Chondrocyte (in vitro differentiated cells): ENCODE measurements around the gene SMIM20. TPM values are rescaled to one million over a fixed set of nuclear protein-coding genes. Genes with fewer than 3 reads are reported as not detected.

Experiments
- DNase-seq: peaks from one replicate; pipeline ENCODE4 v3.0.0; 2021; ENCODE audit warnings: mixed read lengths, low spot score
- H3K27ac Mint-ChIP-seq: one replicate; pipeline ENCODE4 v1.8.0; 2021; ENCODE audit warnings: mild to moderate bottlenecking, moderate library complexity, mixed read lengths; ENCODE audit not compliant: unreplicated experiment
- H3K27me3 Mint-ChIP-seq: 2 replicates; pipeline ENCODE4 v1.8.0; 2021; ENCODE audit warnings: low read depth, mixed read lengths
- H3K36me3 Mint-ChIP-seq: 2 replicates; pipeline ENCODE4 v1.8.0; 2021; ENCODE audit warnings: low read depth, mixed read lengths
- H3K4me1 Mint-ChIP-seq: 2 replicates; pipeline ENCODE4 v1.8.0; 2021; ENCODE audit warnings: low read depth, mild to moderate bottlenecking, mixed read lengths
- H3K4me3 Mint-ChIP-seq: one replicate; pipeline ENCODE4 v1.8.0; 2021; ENCODE audit warnings: mild to moderate bottlenecking, moderate library complexity, mixed read lengths; ENCODE audit not compliant: unreplicated experiment
- H3K9me3 Mint-ChIP-seq: 2 replicates; pipeline ENCODE4 v1.8.0; 2021; ENCODE audit warnings: low read depth, mixed read lengths
- total RNA-seq: library from RNA; stranded (reverse); gene quantifications from 3 replicates; pipeline ENCODE4 v1.2.1, GENCODE V29; 2021
- TF ChIP-seq, protein P1 (sequence below): fragments of 200-600 bp; sonication (generic); IDR thresholded peaks from 2 replicates; pipeline ENCODE4 v1.5.0; 2021; ENCODE audit warnings: antibody characterized with exemption, mild to moderate bottlenecking, moderate library complexity

SMIM20 gene
- total RNA-seq, 1 donor from 2014 or later, result 19.7 TPM

DNA sequence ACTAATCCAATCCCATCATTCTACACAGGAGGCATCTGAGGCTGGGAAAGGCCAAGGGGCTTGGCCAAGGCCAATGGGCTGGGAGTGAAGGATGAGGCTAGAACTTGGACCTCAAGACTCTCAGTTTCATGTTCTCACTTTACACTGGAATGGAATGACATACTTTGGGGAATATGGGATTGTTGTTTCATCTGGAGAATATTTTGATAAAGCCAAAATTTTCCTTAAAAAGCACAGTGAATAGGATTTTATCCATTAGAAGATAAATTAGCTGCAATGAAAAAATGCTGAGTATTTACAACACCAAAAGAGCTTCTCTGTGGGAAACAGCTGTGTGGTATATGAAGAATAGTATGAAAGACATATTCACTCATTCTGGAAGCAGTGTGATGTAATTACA, 29.3 kb downstream of the SMIM20 start:
- H3K27me3 Mint-ChIP-seq, result no peaks in the 10 kb centered on the region
- no peaks in the 10 kb centered on the region for H3K9me3 Mint-ChIP-seq
- no peak overlapping the region for H3K4me3 Mint-ChIP-seq
- peaks cover 6% of the 10 kb centered on the region for H3K4me1 Mint-ChIP-seq
- DNase-seq, result no peak
- TF ChIP-seq, protein P1, sequence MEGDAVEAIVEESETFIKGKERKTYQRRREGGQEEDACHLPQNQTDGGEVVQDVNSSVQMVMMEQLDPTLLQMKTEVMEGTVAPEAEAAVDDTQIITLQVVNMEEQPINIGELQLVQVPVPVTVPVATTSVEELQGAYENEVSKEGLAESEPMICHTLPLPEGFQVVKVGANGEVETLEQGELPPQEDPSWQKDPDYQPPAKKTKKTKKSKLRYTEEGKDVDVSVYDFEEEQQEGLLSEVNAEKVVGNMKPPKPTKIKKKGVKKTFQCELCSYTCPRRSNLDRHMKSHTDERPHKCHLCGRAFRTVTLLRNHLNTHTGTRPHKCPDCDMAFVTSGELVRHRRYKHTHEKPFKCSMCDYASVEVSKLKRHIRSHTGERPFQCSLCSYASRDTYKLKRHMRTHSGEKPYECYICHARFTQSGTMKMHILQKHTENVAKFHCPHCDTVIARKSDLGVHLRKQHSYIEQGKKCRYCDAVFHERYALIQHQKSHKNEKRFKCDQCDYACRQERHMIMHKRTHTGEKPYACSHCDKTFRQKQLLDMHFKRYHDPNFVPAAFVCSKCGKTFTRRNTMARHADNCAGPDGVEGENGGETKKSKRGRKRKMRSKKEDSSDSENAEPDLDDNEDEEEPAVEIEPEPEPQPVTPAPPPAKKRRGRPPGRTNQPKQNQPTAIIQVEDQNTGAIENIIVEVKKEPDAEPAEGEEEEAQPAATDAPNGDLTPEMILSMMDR, result no peak
- no peak overlapping the region for H3K27ac Mint-ChIP-seq
- H3K36me3 Mint-ChIP-seq, result no peaks in the 10 kb centered on the region

- DNase-seq, result no peak
- Mint-ChIP-seq H3K4me3 (no peak overlapping the region), H3K9me3 (no peaks in the 10 kb centered on the region), H3K27me3 (no peaks in the 10 kb centered on the region), H3K27ac (no peak overlapping the region), H3K36me3 (no peaks in the 10 kb centered on the region), H3K4me1 (peaks cover 6% of the 10 kb centered on the region)
- TF ChIP-seq, protein P1, result no peak
Measured at GRCh38 chr4:25943805-25944204, 29.8 kb downstream of the SMIM20 start.

- H3K27ac Mint-ChIP-seq, result no peak overlapping the region
- no peak for DNase-seq
- H3K9me3 Mint-ChIP-seq, result no peaks in the 10 kb centered on the region
- peaks cover 8% of the 10 kb centered on the region for H3K27me3 Mint-ChIP-seq
- TF ChIP-seq, protein P1, result no peak
- no peaks in the 10 kb centered on the region for H3K36me3 Mint-ChIP-seq
- peaks cover 8% of the 10 kb centered on the region for H3K4me1 Mint-ChIP-seq
- no peak overlapping the region for H3K4me3 Mint-ChIP-seq
Measured at GRCh38 chr4:25948051-25948450, 34.0 kb downstream of the SMIM20 start.

GRCh38 chr4:25949173-25949748, 35.2 kb downstream of the SMIM20 start:
- H3K27ac Mint-ChIP-seq, result no peak overlapping the region
- TF ChIP-seq, protein P1, result no peak
- no peaks in the 10 kb centered on the region for H3K36me3 Mint-ChIP-seq
- no peak for DNase-seq
- no peak overlapping the region for H3K4me3 Mint-ChIP-seq
- peaks cover 11% of the 10 kb centered on the region for H3K4me1 Mint-ChIP-seq
- H3K27me3 Mint-ChIP-seq, result peaks cover 11% of the 10 kb centered on the region
- no peaks in the 10 kb centered on the region for H3K9me3 Mint-ChIP-seq

- H3K4me1 Mint-ChIP-seq, result peaks cover 11% of the 10 kb centered on the region
- no peak overlapping the region for H3K4me3 Mint-ChIP-seq
- no peak overlapping the region for H3K27ac Mint-ChIP-seq
- H3K9me3 Mint-ChIP-seq, result no peaks in the 10 kb centered on the region
- H3K36me3 Mint-ChIP-seq, result no peaks in the 10 kb centered on the region
- peaks cover 13% of the 10 kb centered on the region for H3K27me3 Mint-ChIP-seq
- TF ChIP-seq, protein P1, result no peak
- DNase-seq, result no peak
Measured at GRCh38 chr4:25949994-25950393, 36.0 kb downstream of the SMIM20 start.
